GM21423 (cell line): Measurements from ENCODE around the gene ACER1.
"Not testable (repeated sequence)": the region's sequence is repeated elsewhere in the genome, so short reads cannot be mapped to it uniquely, and the experiment has no call there.

Experiments used
- ATAC-seq: cut with Tn5 transposase; IDR thresholded peaks from one replicate; pipeline ENCODE4 v1.9.1; 2021; ENCODE audit warnings: mild to moderate bottlenecking, moderate library complexity; ENCODE audit not compliant: unreplicated experiment

The ACER1 gene

GRCh38 chr19:6292006-6292405 lies 41.4 kb downstream of the ACER1 start:
- no peak for ATAC-seq

GRCh38 chr19:6288737-6289136 lies 44.7 kb downstream of the ACER1 start:
- ATAC-seq, result no peak

GRCh38 chr19:6287269-6287885 lies 46.0 kb downstream of the ACER1 start:
- no peak for ATAC-seq

GRCh38 chr19:6286676-6287075 lies 46.7 kb downstream of the ACER1 start:
- ATAC-seq, result no peak

- not testable (repeated sequence) for ATAC-seq
Measured at GRCh38 chr19:6282393-6282792, 51.0 kb downstream of the ACER1 start.

- peak; percentile 92 for ATAC-seq
Measured at GRCh38 chr19:6279931-6280591, 53.4 kb downstream of the ACER1 start, which contains the start of gene MLLT1. MLLT1 (minus strand) TSS chr19:6279975; CDS start chr19:6279784, 191 bp downstream.

- ATAC-seq, result peak; percentile 20
Measured at GRCh38 chr19:6279620-6279930, 53.8 kb downstream of the ACER1 start.

- ATAC-seq, result peak; percentile 4
Measured at GRCh38 chr19:6278740-6279619, 54.4 kb downstream of the ACER1 start.

GRCh38 chr19:6278051-6278450 lies 55.4 kb downstream of the ACER1 start:
- ATAC-seq, result no peak

GRCh38 chr19:6276447-6276846 lies 57.0 kb downstream of the ACER1 start:
- ATAC-seq, result no peak

GRCh38 chr19:6275170-6275744 lies 58.2 kb downstream of the ACER1 start:
- ATAC-seq, result no peak

- no peak for ATAC-seq
Measured at GRCh38 chr19:6274756-6275155, 58.7 kb downstream of the ACER1 start.

GRCh38 chr19:6273701-6274601 lies 59.5 kb downstream of the ACER1 start:
- no peak for ATAC-seq

GRCh38 chr19:6272913-6273600 lies 60.4 kb downstream of the ACER1 start:
- no peak for ATAC-seq

GRCh38 chr19:6272411-6272791 lies 61.0 kb downstream of the ACER1 start:
- ATAC-seq, result no peak

GRCh38 chr19:6271721-6272410 lies 61.5 kb downstream of the ACER1 start:
- ATAC-seq, result no peak

- no peak for ATAC-seq
Measured at GRCh38 chr19:6271251-6271650, 62.2 kb downstream of the ACER1 start.

- ATAC-seq, result no peak
Measured at GRCh38 chr19:6270822-6271221, 62.6 kb downstream of the ACER1 start.

- ATAC-seq, result no peak
Measured at GRCh38 chr19:6270076-6270745, 63.2 kb downstream of the ACER1 start.
